ENCODE data around the gene BAZ2B. TPM values are rescaled to one million over a fixed set of nuclear protein-coding genes. Genes with fewer than 3 reads are reported as not detected.
"Not testable (repeated sequence)": the region's sequence is repeated elsewhere in the genome, so short reads cannot be mapped to it uniquely, and the experiment has no call there.

BAZ2B gene
- total RNA-seq, 2 donors from 2014 or later, result 30.7 to 39.3 TPM

- H3K9me3 ChIP-seq (ENCODE audit: control insufficient read depth, low read length, poor library complexity, severe bottlenecking), result no peaks in the 10 kb centered on the region
- H3K4me3 Mint-ChIP-seq, result no peak overlapping the region
- H3K27ac Mint-ChIP-seq, result no peak overlapping the region
- no peak for DNase-seq
- no peaks in the 10 kb centered on the region for H3K36me3 Mint-ChIP-seq (ENCODE audit: low read depth)
- no peak for ATAC-seq
- peaks cover 2% of the 10 kb centered on the region for H3K4me1 Mint-ChIP-seq
- H3K27me3 Mint-ChIP-seq, result no peaks in the 10 kb centered on the region
Observed at GRCh38 chr2:159555651-159556392, 60.5 kb downstream of the BAZ2B start.

GRCh38 chr2:159553727-159554126, 62.6 kb downstream of the BAZ2B start:
- ATAC-seq (no peak), DNase-seq (no peak)
- no peak overlapping the region for H3K4me3 Mint-ChIP-seq
- no peaks in the 10 kb centered on the region for H3K36me3 Mint-ChIP-seq (ENCODE audit: low read depth)
- no peaks in the 10 kb centered on the region for H3K27me3 Mint-ChIP-seq
- H3K9me3 ChIP-seq (ENCODE audit: control insufficient read depth, low read length, poor library complexity, severe bottlenecking), result no peaks in the 10 kb centered on the region
- H3K27ac Mint-ChIP-seq, result no peak overlapping the region
- peaks cover 2% of the 10 kb centered on the region for H3K4me1 Mint-ChIP-seq

GRCh38 chr2:159551806-159552205, 64.5 kb downstream of the BAZ2B start:
- H3K4me3 Mint-ChIP-seq, result no peak overlapping the region
- H3K27me3 Mint-ChIP-seq, result no peaks in the 10 kb centered on the region
- ATAC-seq (no peak), DNase-seq (no peak)
- no peaks in the 10 kb centered on the region for H3K36me3 Mint-ChIP-seq (ENCODE audit: low read depth)
- no peaks in the 10 kb centered on the region for H3K9me3 ChIP-seq (ENCODE audit: control insufficient read depth, low read length, poor library complexity, severe bottlenecking)
- H3K27ac Mint-ChIP-seq, result no peak overlapping the region
- H3K4me1 Mint-ChIP-seq, result peaks cover 2% of the 10 kb centered on the region

GRCh38 chr2:159550231-159550630, 66.1 kb downstream of the BAZ2B start:
- H3K36me3 Mint-ChIP-seq (ENCODE audit: low read depth), result no peaks in the 10 kb centered on the region
- no peak for ATAC-seq

GRCh38 chr2:159549234-159549633, 67.1 kb downstream of the BAZ2B start:
- Mint-ChIP-seq H3K4me1 (peaks cover 2% of the 10 kb centered on the region), H3K36me3 (ENCODE audit: low read depth) (peaks cover 3% of the 10 kb centered on the region), H3K27me3 (no peaks in the 10 kb centered on the region), H3K27ac (no peak overlapping the region), H3K4me3 (no peak overlapping the region)
- H3K9me3 ChIP-seq (ENCODE audit: control insufficient read depth, low read length, poor library complexity, severe bottlenecking), result no peaks in the 10 kb centered on the region
- no peak for ATAC-seq
- DNase-seq, result no peak

More at GRCh38 chr2:159550231-159550630, 66.1 kb downstream of the BAZ2B start:
- no peak overlapping the region for H3K27ac Mint-ChIP-seq
- no peak overlapping the region for H3K4me3 Mint-ChIP-seq
- peaks cover 2% of the 10 kb centered on the region for H3K4me1 Mint-ChIP-seq
- H3K9me3 ChIP-seq (ENCODE audit: control insufficient read depth, low read length, poor library complexity, severe bottlenecking), result no peaks in the 10 kb centered on the region
- no peak for DNase-seq
- no peaks in the 10 kb centered on the region for H3K27me3 Mint-ChIP-seq

GRCh38 chr2:159546716-159547430, 69.5 kb downstream of the BAZ2B start:
- Mint-ChIP-seq H3K36me3 (ENCODE audit: low read depth) (peaks cover 5% of the 10 kb centered on the region), H3K4me3 (no peak overlapping the region), H3K27ac (no peak overlapping the region), H3K4me1 (no peaks in the 10 kb centered on the region), H3K27me3 (no peaks in the 10 kb centered on the region)
- no peaks in the 10 kb centered on the region for H3K9me3 ChIP-seq (ENCODE audit: control insufficient read depth, low read length, poor library complexity, severe bottlenecking)
- ATAC-seq (no peak), DNase-seq (no peak)

GRCh38 chr2:159546039-159546438, 70.3 kb downstream of the BAZ2B start:
- ATAC-seq (no peak), DNase-seq (no peak)
- no peak overlapping the region for H3K27ac Mint-ChIP-seq
- no peaks in the 10 kb centered on the region for H3K27me3 Mint-ChIP-seq
- H3K4me3 Mint-ChIP-seq, result no peak overlapping the region
- H3K4me1 Mint-ChIP-seq, result no peaks in the 10 kb centered on the region
- peaks cover 5% of the 10 kb centered on the region for H3K36me3 Mint-ChIP-seq (ENCODE audit: low read depth)
- H3K9me3 ChIP-seq (ENCODE audit: control insufficient read depth, low read length, poor library complexity, severe bottlenecking), result no peaks in the 10 kb centered on the region

GRCh38 chr2:159545085-159545484, 71.3 kb downstream of the BAZ2B start:
- Mint-ChIP-seq H3K27me3 (no peaks in the 10 kb centered on the region), H3K4me3 (no peak overlapping the region), H3K4me1 (no peaks in the 10 kb centered on the region), H3K36me3 (ENCODE audit: low read depth) (peaks cover 5% of the 10 kb centered on the region), H3K27ac (no peak overlapping the region)
- no peaks in the 10 kb centered on the region for H3K9me3 ChIP-seq (ENCODE audit: control insufficient read depth, low read length, poor library complexity, severe bottlenecking)
- ATAC-seq (no peak), DNase-seq (no peak)

- Mint-ChIP-seq H3K27ac (no peak overlapping the region), H3K4me1 (peaks cover 2% of the 10 kb centered on the region), H3K4me3 (no peak overlapping the region), H3K27me3 (no peaks in the 10 kb centered on the region), H3K36me3 (ENCODE audit: low read depth) (peaks cover 8% of the 10 kb centered on the region)
- no peaks in the 10 kb centered on the region for H3K9me3 ChIP-seq (ENCODE audit: control insufficient read depth, low read length, poor library complexity, severe bottlenecking)
- no peak for ATAC-seq
- DNase-seq, result no peak
Observed at GRCh38 chr2:159542101-159542500, 74.2 kb downstream of the BAZ2B start.

GRCh38 chr2:159539701-159540100, 76.6 kb downstream of the BAZ2B start:
- H3K4me1 Mint-ChIP-seq, result peaks cover 2% of the 10 kb centered on the region
- no peak overlapping the region for H3K4me3 Mint-ChIP-seq
- H3K27me3 Mint-ChIP-seq, result no peaks in the 10 kb centered on the region
- H3K9me3 ChIP-seq (ENCODE audit: control insufficient read depth, low read length, poor library complexity, severe bottlenecking), result no peaks in the 10 kb centered on the region
- H3K36me3 Mint-ChIP-seq (ENCODE audit: low read depth), result peaks cover 8% of the 10 kb centered on the region
- ATAC-seq (no peak), DNase-seq (no peak)
- no peak overlapping the region for H3K27ac Mint-ChIP-seq

GRCh38 chr2:159538801-159539200, 77.5 kb downstream of the BAZ2B start:
- no peaks in the 10 kb centered on the region for H3K9me3 ChIP-seq (ENCODE audit: control insufficient read depth, low read length, poor library complexity, severe bottlenecking)
- DNase-seq (no peak), ATAC-seq (no peak)
- no peak overlapping the region for H3K27ac Mint-ChIP-seq
- peaks cover 2% of the 10 kb centered on the region for H3K4me1 Mint-ChIP-seq
- H3K4me3 Mint-ChIP-seq, result no peak overlapping the region
- H3K36me3 Mint-ChIP-seq (ENCODE audit: low read depth), result peaks cover 4% of the 10 kb centered on the region
- H3K27me3 Mint-ChIP-seq, result no peaks in the 10 kb centered on the region

- not testable (repeated sequence) for ATAC-seq; H3K9me3 ChIP-seq (ENCODE audit: control insufficient read depth, low read length, poor library complexity, severe bottlenecking); DNase-seq; H3K27me3 Mint-ChIP-seq; H3K4me3 Mint-ChIP-seq; H3K36me3 Mint-ChIP-seq (ENCODE audit: low read depth); H3K4me1 Mint-ChIP-seq; H3K27ac Mint-ChIP-seq
Observed at GRCh38 chr2:159535261-159535660, 81.1 kb downstream of the BAZ2B start.

GRCh38 chr2:159531475-159531874, 84.9 kb downstream of the BAZ2B start:
- Mint-ChIP-seq H3K4me1 (no peaks in the 10 kb centered on the region), H3K27ac (no peak overlapping the region), H3K36me3 (ENCODE audit: low read depth) (peaks cover 2% of the 10 kb centered on the region), H3K4me3 (no peak overlapping the region), H3K27me3 (no peaks in the 10 kb centered on the region)
- DNase-seq (no peak), ATAC-seq (no peak)
- H3K9me3 ChIP-seq (ENCODE audit: control insufficient read depth, low read length, poor library complexity, severe bottlenecking), result no peaks in the 10 kb centered on the region

GRCh38 chr2:159526433-159526832, 89.9 kb downstream of the BAZ2B start:
- no peak for DNase-seq

More at GRCh38 chr2:159526433-159526832, 89.9 kb downstream of the BAZ2B start:
- Mint-ChIP-seq H3K27me3 (no peaks in the 10 kb centered on the region), H3K27ac (no peak overlapping the region), H3K4me3 (no peak overlapping the region), H3K36me3 (ENCODE audit: low read depth) (peaks cover 2% of the 10 kb centered on the region), H3K4me1 (no peaks in the 10 kb centered on the region)
- ATAC-seq, result no peak
- H3K9me3 ChIP-seq (ENCODE audit: control insufficient read depth, low read length, poor library complexity, severe bottlenecking), result no peaks in the 10 kb centered on the region

All from T-helper 17 cell (primary cell).